Measurements from ENCODE around the gene MAPRE3. TPM values are rescaled to one million over a fixed set of nuclear protein-coding genes. Genes with fewer than 3 reads are reported as not detected.

MAPRE3 gene
- total RNA-seq, 2 donors from 2014 or later, result 3.2 to 4.4 TPM

DNA sequence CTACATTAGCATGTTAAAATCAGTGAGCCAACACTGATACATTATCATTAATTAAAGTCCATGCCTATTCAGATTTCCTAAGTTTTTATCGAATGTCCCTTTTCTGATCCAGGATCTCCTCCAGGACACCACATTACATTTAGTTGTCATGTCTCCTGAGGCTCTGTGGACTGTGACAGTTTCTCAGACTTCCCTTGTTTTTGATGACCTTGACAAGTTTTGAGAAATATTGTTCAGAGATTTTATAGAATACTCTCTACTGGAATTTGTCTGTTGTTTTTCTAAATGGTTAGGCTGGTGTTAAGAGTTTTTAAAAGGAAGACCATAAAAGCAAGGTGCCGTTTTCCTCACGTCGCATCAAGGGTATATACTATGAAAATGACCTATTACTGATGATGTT, 16.3 kb upstream of the MAPRE3 start:
- no peak for DNase-seq
- Mint-ChIP-seq H3K36me3 (ENCODE audit: low read depth) (no peaks in the 10 kb centered on the region), H3K4me3 (no peak overlapping the region), H3K9me3 (no peaks in the 10 kb centered on the region), H3K27ac (no peak overlapping the region), H3K27me3 (ENCODE audit: insufficient read depth) (peaks cover 14% of the 10 kb centered on the region), H3K4me1 (no peaks in the 10 kb centered on the region)
- no peak overlapping the region for H3K9ac ChIP-seq (ENCODE audit: extremely low read depth, low read length, poor library complexity, severe bottlenecking)
- TF ChIP-seq, protein P1, sequence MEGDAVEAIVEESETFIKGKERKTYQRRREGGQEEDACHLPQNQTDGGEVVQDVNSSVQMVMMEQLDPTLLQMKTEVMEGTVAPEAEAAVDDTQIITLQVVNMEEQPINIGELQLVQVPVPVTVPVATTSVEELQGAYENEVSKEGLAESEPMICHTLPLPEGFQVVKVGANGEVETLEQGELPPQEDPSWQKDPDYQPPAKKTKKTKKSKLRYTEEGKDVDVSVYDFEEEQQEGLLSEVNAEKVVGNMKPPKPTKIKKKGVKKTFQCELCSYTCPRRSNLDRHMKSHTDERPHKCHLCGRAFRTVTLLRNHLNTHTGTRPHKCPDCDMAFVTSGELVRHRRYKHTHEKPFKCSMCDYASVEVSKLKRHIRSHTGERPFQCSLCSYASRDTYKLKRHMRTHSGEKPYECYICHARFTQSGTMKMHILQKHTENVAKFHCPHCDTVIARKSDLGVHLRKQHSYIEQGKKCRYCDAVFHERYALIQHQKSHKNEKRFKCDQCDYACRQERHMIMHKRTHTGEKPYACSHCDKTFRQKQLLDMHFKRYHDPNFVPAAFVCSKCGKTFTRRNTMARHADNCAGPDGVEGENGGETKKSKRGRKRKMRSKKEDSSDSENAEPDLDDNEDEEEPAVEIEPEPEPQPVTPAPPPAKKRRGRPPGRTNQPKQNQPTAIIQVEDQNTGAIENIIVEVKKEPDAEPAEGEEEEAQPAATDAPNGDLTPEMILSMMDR (conservative IDR thresholded peaks at IDR 0.05), result no peak
- H3K27me3 ChIP-seq (ENCODE audit: control insufficient read depth, insufficient read depth, low read length, poor library complexity, severe bottlenecking), result no peaks in the 10 kb centered on the region
- WGBS, 2 experiments (ENCODE audit: insufficient coverage in 1 of 2, insufficient read length in 1 of 2), result 95 to 98% methylated on average over 4 of the region's 4 CpGs
- H3K4me1 ChIP-seq (ENCODE audit: control insufficient read depth, insufficient read depth, low read length), result no peaks in the 10 kb centered on the region
- H3K4me3 ChIP-seq (ENCODE audit: low read length), result no peak overlapping the region
- H3K27ac ChIP-seq (ENCODE audit: low read depth, low read length), result no peak overlapping the region
- no peaks in the 10 kb centered on the region for H3K36me3 ChIP-seq (ENCODE audit: control insufficient read depth, insufficient read depth, low read length)
- no peaks in the 10 kb centered on the region for H3K9me3 ChIP-seq (ENCODE audit: control insufficient read depth, low read length)

DNA sequence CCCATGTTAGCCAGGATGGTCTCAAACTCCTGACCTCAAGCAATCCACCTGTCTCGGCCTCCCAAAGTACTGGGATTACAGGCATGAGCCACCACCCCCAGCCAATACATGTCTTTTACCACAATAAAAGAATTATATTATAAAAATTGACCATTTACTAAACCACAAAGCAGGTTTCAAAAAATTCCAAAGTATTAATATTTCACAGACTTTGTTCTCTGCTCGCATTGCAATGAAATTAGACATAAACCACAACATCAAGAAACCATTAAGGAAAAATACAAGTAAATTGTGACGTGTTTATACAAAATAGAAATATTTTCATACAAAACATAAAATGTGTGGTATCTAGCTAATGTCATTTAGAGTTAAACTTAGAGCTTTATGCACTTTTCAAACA, 13.4 kb upstream of the MAPRE3 start:
- H3K36me3 ChIP-seq (ENCODE audit: control insufficient read depth, insufficient read depth, low read length), result no peaks in the 10 kb centered on the region
- H3K4me3 ChIP-seq (ENCODE audit: low read length), result no peak overlapping the region
- H3K27me3 ChIP-seq (ENCODE audit: control insufficient read depth, insufficient read depth, low read length, poor library complexity, severe bottlenecking), result peaks cover 9% of the 10 kb centered on the region
- H3K27ac ChIP-seq (ENCODE audit: low read depth, low read length), result no peak overlapping the region
- TF ChIP-seq, protein P1 (conservative IDR thresholded peaks at IDR 0.05), result no peak
- Mint-ChIP-seq H3K27ac (no peak overlapping the region), H3K9me3 (no peaks in the 10 kb centered on the region), H3K36me3 (ENCODE audit: low read depth) (no peaks in the 10 kb centered on the region), H3K4me3 (no peak overlapping the region), H3K27me3 (ENCODE audit: insufficient read depth) (peaks cover 30% of the 10 kb centered on the region), H3K4me1 (no peaks in the 10 kb centered on the region)
- no peak overlapping the region for H3K9ac ChIP-seq (ENCODE audit: extremely low read depth, low read length, poor library complexity, severe bottlenecking)
- no peaks in the 10 kb centered on the region for H3K9me3 ChIP-seq (ENCODE audit: control insufficient read depth, low read length)
- H3K4me1 ChIP-seq (ENCODE audit: control insufficient read depth, insufficient read depth, low read length), result no peaks in the 10 kb centered on the region
- no peak for DNase-seq
- WGBS, 2 experiments (ENCODE audit: insufficient coverage in 1 of 2, insufficient read length in 1 of 2), result 86% methylated on average over 3 of the region's 3 CpGs; no CpG with 5 or more reads in 1 of the 2 experiments

DNA sequence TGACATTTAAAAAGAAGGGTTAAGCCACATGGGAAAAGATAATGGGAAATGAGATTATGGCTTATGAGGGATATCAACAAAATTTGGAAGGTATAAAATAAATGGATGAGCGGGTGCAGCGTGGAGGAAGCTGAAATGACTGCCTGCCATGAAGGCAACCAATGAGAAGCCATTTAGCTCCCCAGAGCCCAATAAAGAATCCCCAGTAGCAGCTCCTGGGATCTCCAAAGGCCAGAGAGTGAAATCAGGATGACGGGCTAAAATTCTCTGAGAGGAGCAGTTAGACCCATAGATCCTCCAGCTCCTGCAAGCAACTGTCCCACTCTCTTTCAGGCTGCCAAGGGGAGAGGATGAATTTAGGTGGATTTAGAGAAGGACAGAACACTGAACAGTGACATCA, 12.9 kb upstream of the MAPRE3 start:
- peaks cover 30% of the 10 kb centered on the region for H3K27me3 Mint-ChIP-seq (ENCODE audit: insufficient read depth)
- Histone ChIP-seq H3K36me3 (ENCODE audit: control insufficient read depth, insufficient read depth, low read length) (no peaks in the 10 kb centered on the region), H3K9ac (ENCODE audit: extremely low read depth, low read length, poor library complexity, severe bottlenecking) (no peak overlapping the region), H3K27me3 (ENCODE audit: control insufficient read depth, insufficient read depth, low read length, poor library complexity, severe bottlenecking) (peaks cover 9% of the 10 kb centered on the region), H3K4me1 (ENCODE audit: control insufficient read depth, insufficient read depth, low read length) (no peaks in the 10 kb centered on the region), H3K9me3 (ENCODE audit: control insufficient read depth, low read length) (no peaks in the 10 kb centered on the region), H3K4me3 (ENCODE audit: low read length) (no peak overlapping the region), H3K27ac (ENCODE audit: low read depth, low read length) (no peak overlapping the region)
- TF ChIP-seq, protein P1 (conservative IDR thresholded peaks at IDR 0.05), result no peak
- no peaks in the 10 kb centered on the region for H3K36me3 Mint-ChIP-seq (ENCODE audit: low read depth)
- no peak overlapping the region for H3K4me3 Mint-ChIP-seq
- WGBS, 2 experiments (ENCODE audit: insufficient coverage in 1 of 2, insufficient read length in 1 of 2), result 92 to 100% methylated on average over 2 to 3 of the region's 3 CpGs
- no peak overlapping the region for H3K27ac Mint-ChIP-seq
- H3K4me1 Mint-ChIP-seq, result no peaks in the 10 kb centered on the region
- no peak for DNase-seq
- no peaks in the 10 kb centered on the region for H3K9me3 Mint-ChIP-seq
